ENCODE data around the gene ITGA7.

GRCh38 chr12:55713721-55714120 is 6.0 kb upstream of the ITGA7 start:
- no peak for TF ChIP-seq POLR2A (IDR thresholded peaks at IDR 0.05)
- TF ChIP-seq CTCF (IDR thresholded peaks at IDR 0.05 in 4 of 5, conservative IDR thresholded peaks at IDR 0.05 in 1 of 5), result no peak
